HG02623 (cell line): ENCODE results near the gene SETX.

Experiments
- ATAC-seq: cut with Tn5 transposase; IDR thresholded peaks from one replicate; pipeline ENCODE4 v1.9.1; 2021; ENCODE audit warnings: moderate library complexity; ENCODE audit not compliant: unreplicated experiment

Gene SETX

GRCh38 chr9:132241840-132242620 is 112.8 kb downstream of the SETX start:
- ATAC-seq = no peak

GRCh38 chr9:132241483-132241839 is 113.3 kb downstream of the SETX start:
- ATAC-seq = peak; percentile 6

- peak; percentile 55 for ATAC-seq
Measured at GRCh38 chr9:132240841-132241482, 113.8 kb downstream of the SETX start.

- no peak for ATAC-seq
Measured at GRCh38 chr9:132239999-132240840, 114.6 kb downstream of the SETX start.

GRCh38 chr9:132239518-132239917 is 115.3 kb downstream of the SETX start:
- no peak for ATAC-seq

GRCh38 chr9:132238992-132239391 is 115.8 kb downstream of the SETX start:
- no peak for ATAC-seq

GRCh38 chr9:132238026-132238972 is 116.5 kb downstream of the SETX start:
- no peak for ATAC-seq

- no peak for ATAC-seq
Measured at GRCh38 chr9:132237481-132237880, 117.3 kb downstream of the SETX start.

GRCh38 chr9:132236662-132237311 is 118.0 kb downstream of the SETX start:
- no peak for ATAC-seq

GRCh38 chr9:132235894-132236661 is 118.7 kb downstream of the SETX start:
- no peak for ATAC-seq

GRCh38 chr9:132235125-132235524 is 119.7 kb downstream of the SETX start:
- no peak for ATAC-seq

- ATAC-seq = no peak
Measured at GRCh38 chr9:132234535-132234934, 120.3 kb downstream of the SETX start.

GRCh38 chr9:132233138-132233537 is 121.6 kb downstream of the SETX start:
- no peak for ATAC-seq

GRCh38 chr9:132232522-132232921 is 122.3 kb downstream of the SETX start:
- no peak for ATAC-seq

- ATAC-seq = no peak
Measured at GRCh38 chr9:132231019-132231701, 123.6 kb downstream of the SETX start.

GRCh38 chr9:132230605-132231004 is 124.2 kb downstream of the SETX start:
- no peak for ATAC-seq

GRCh38 chr9:132228062-132228461 is 126.7 kb downstream of the SETX start:
- ATAC-seq = no peak

- ATAC-seq = no peak
Measured at GRCh38 chr9:132226571-132227430, 128.0 kb downstream of the SETX start.
